LHCN-M2 (cell line): ENCODE results near the gene NPEPL1. TPM values are rescaled to one million over a fixed set of nuclear protein-coding genes. Genes with fewer than 3 reads are reported as not detected.
"Not testable (repeated sequence)": the region's sequence is repeated elsewhere in the genome, so short reads cannot be mapped to it uniquely, and the experiment has no call there.

Source experiments
- DNase-seq: peaks from one replicate; pipeline ENCODE4 v3.0.0-alpha.2; 2012; ENCODE audit warnings: low read depth
- total RNA-seq: library from RNA; depleted of rRNA; stranded (reverse); fragments of >200 nt; gene quantifications from 2 replicates; pipeline ENCODE4 v1.2.3, GENCODE V29; 2014

Gene NPEPL1
- total RNA-seq, 1 experiment from 2014 or later, result 29.9 TPM

GRCh38 chr20:58740356-58741308 lies 48.0 kb downstream of the NPEPL1 start:
- no peak for DNase-seq

GRCh38 chr20:58741384-58741783 lies 48.8 kb downstream of the NPEPL1 start:
- DNase-seq, result no peak

GRCh38 chr20:58742668-58743566 lies 50.3 kb downstream of the NPEPL1 start:
- no peak for DNase-seq

GRCh38 chr20:58743929-58744534 lies 51.4 kb downstream of the NPEPL1 start:
- no peak for DNase-seq

GRCh38 chr20:58744836-58745235 lies 52.2 kb downstream of the NPEPL1 start:
- DNase-seq, result no peak

GRCh38 chr20:58745391-58745790 lies 52.8 kb downstream of the NPEPL1 start:
- DNase-seq, result no peak

- DNase-seq, result peak; percentile 7
These were observed 54.0 kb downstream of the NPEPL1 start for GRCh38 chr20:58746620-58747019.

- no peak for DNase-seq
These were observed 54.6 kb downstream of the NPEPL1 start for GRCh38 chr20:58747211-58747610.

GRCh38 chr20:58748618-58749017 lies 56.0 kb downstream of the NPEPL1 start:
- DNase-seq, result no peak

GRCh38 chr20:58749098-58749769 lies 56.6 kb downstream of the NPEPL1 start:
- DNase-seq, result no peak

GRCh38 chr20:58749979-58750378 lies 57.4 kb downstream of the NPEPL1 start:
- DNase-seq, result no peak

GRCh38 chr20:58750706-58751105 lies 58.1 kb downstream of the NPEPL1 start:
- not testable (repeated sequence) for DNase-seq

GRCh38 chr20:58751979-58752378 lies 59.4 kb downstream of the NPEPL1 start:
- no peak for DNase-seq

GRCh38 chr20:58752565-58752964 lies 60.0 kb downstream of the NPEPL1 start:
- no peak for DNase-seq

- DNase-seq, result no peak
These were observed 60.8 kb downstream of the NPEPL1 start for GRCh38 chr20:58753267-58753921.

GRCh38 chr20:58753922-58754551 lies 61.4 kb downstream of the NPEPL1 start:
- DNase-seq, result no peak

- no peak for DNase-seq
These were observed 62.0 kb downstream of the NPEPL1 start for GRCh38 chr20:58754584-58754983.

- no peak for DNase-seq
These were observed 62.6 kb downstream of the NPEPL1 start for GRCh38 chr20:58755062-58755697.

GRCh38 chr20:58755766-58756449 lies 63.3 kb downstream of the NPEPL1 start:
- DNase-seq, result no peak
